Mesothelial cell of epicardium (in vitro differentiated cells): ENCODE data around the gene DRG1. TPM values are rescaled to one million over a fixed set of nuclear protein-coding genes. Genes with fewer than 3 reads are reported as not detected.

Experiments
- DNase-seq, 2 experiments: peaks; one replicate each; pipeline ENCODE4 v3.0.0; 2021; ENCODE audit warnings: low spot score in 2 of 2; ENCODE audit not compliant: unreplicated experiment in 2 of 2
- H3K27ac Mint-ChIP-seq: 2 replicates; pipeline ENCODE4 v1.8.0; 2021; ENCODE audit warnings: mixed read lengths
- H3K27me3 Mint-ChIP-seq: 2 replicates; pipeline ENCODE4 v1.8.0; 2021; ENCODE audit warnings: low read depth, mixed read lengths
- H3K36me3 Mint-ChIP-seq: 2 replicates; pipeline ENCODE4 v1.8.0; 2021; ENCODE audit warnings: mixed read lengths
- H3K4me1 Mint-ChIP-seq: 2 replicates; pipeline ENCODE4 v1.8.0; 2021; ENCODE audit warnings: mixed read lengths
- H3K4me3 Mint-ChIP-seq: 2 replicates; pipeline ENCODE4 v1.8.0; 2021; ENCODE audit warnings: mild to moderate bottlenecking, moderate library complexity, mixed read lengths
- H3K9me3 Mint-ChIP-seq: 2 replicates; pipeline ENCODE4 v1.8.0; 2021; ENCODE audit warnings: mixed read lengths
- CTCF ChIP-seq: fragments of 200-600 bp; sonication (generic); IDR thresholded peaks from one replicate; pipeline ENCODE4 v1.5.0; 2021; ENCODE audit warnings: antibody characterized with exemption; ENCODE audit not compliant: unreplicated experiment
- total RNA-seq: library from RNA; stranded (reverse); gene quantifications from 3 replicates; pipeline ENCODE4 v1.2.1, GENCODE V29; 2021

DRG1 gene
- total RNA-seq, 1 donor from 2014 or later: 62.9 TPM

GRCh38 chr22:31447337-31447736, 47.9 kb downstream of the DRG1 start:
- TF ChIP-seq CTCF: no peak
- DNase-seq: no peak
- Mint-ChIP-seq H3K9me3 (no peaks in the 10 kb centered on the region), H3K36me3 (peaks cover 29% of the 10 kb centered on the region), H3K27me3 (no peaks in the 10 kb centered on the region), H3K4me3 (no peak overlapping the region), H3K27ac (no peak overlapping the region), H3K4me1 (no peaks in the 10 kb centered on the region)

GRCh38 chr22:31448382-31448781, 49.0 kb downstream of the DRG1 start:
- Mint-ChIP-seq H3K4me1 (no peaks in the 10 kb centered on the region), H3K9me3 (no peaks in the 10 kb centered on the region)

GRCh38 chr22:31449506-31449905, 50.1 kb downstream of the DRG1 start:
- Mint-ChIP-seq H3K9me3 (no peaks in the 10 kb centered on the region), H3K36me3 (peaks cover 22% of the 10 kb centered on the region), H3K4me1 (no peaks in the 10 kb centered on the region), H3K27me3 (no peaks in the 10 kb centered on the region), H3K4me3 (no peak overlapping the region), H3K27ac (no peak overlapping the region)
- DNase-seq: no peak
- TF ChIP-seq CTCF: no peak

More at GRCh38 chr22:31448382-31448781, 49.0 kb downstream of the DRG1 start:
- peaks cover 23% of the 10 kb centered on the region for H3K36me3 Mint-ChIP-seq
- H3K27ac Mint-ChIP-seq: peak overlapping the region; percentile 47
- no peak for TF ChIP-seq CTCF
- no peak overlapping the region for H3K4me3 Mint-ChIP-seq
- H3K27me3 Mint-ChIP-seq: no peaks in the 10 kb centered on the region
- DNase-seq: no peak

- Mint-ChIP-seq H3K27ac (no peak overlapping the region), H3K36me3 (peaks cover 20% of the 10 kb centered on the region), H3K9me3 (no peaks in the 10 kb centered on the region), H3K4me3 (no peak overlapping the region), H3K4me1 (no peaks in the 10 kb centered on the region), H3K27me3 (no peaks in the 10 kb centered on the region)
- TF ChIP-seq CTCF: no peak
- DNase-seq: no peak
Measured at GRCh38 chr22:31451709-31452571, 52.5 kb downstream of the DRG1 start.

GRCh38 chr22:31461699-31462098, 62.3 kb downstream of the DRG1 start:
- no peaks in the 10 kb centered on the region for H3K4me1 Mint-ChIP-seq
- TF ChIP-seq CTCF: no peak
- H3K27ac Mint-ChIP-seq: no peak overlapping the region
- H3K4me3 Mint-ChIP-seq: no peak overlapping the region
- DNase-seq: no peak
- peaks cover 56% of the 10 kb centered on the region for H3K36me3 Mint-ChIP-seq
- no peaks in the 10 kb centered on the region for H3K9me3 Mint-ChIP-seq
- no peaks in the 10 kb centered on the region for H3K27me3 Mint-ChIP-seq
